Activated T-cell treated with anti-CD3 and anti-CD28 coated beads, Interleukin-2, amount 50 U/mL, for 4 hours (primary cell): ENCODE data around the gene GRB7. TPM values are rescaled to one million over a fixed set of nuclear protein-coding genes. Genes with fewer than 3 reads are reported as not detected.

Experiments
- ATAC-seq, 2 donors: fragments of 200-7000 bp; cut with Tn5 transposase; one replicate each; pipeline ENCODE4 v1.10.0; 2021
- DNase-seq: peaks from one replicate; pipeline ENCODE4 v3.0.0-alpha.2; 2020
- H3K27me3 Mint-ChIP-seq: one replicate; pipeline ENCODE4 v1.8.0; 2021; ENCODE audit warnings: low read depth, mixed read lengths
- H3K36me3 Mint-ChIP-seq: one replicate; pipeline ENCODE4 v1.8.0; 2022; ENCODE audit warnings: mixed read lengths; ENCODE audit not compliant: insufficient read depth
- H3K4me1 Mint-ChIP-seq: one replicate; pipeline ENCODE4 v1.8.0; 2021; ENCODE audit warnings: low read depth, mixed read lengths
- H3K4me3 Mint-ChIP-seq: one replicate; pipeline ENCODE4 v1.8.0; 2021; ENCODE audit warnings: mild to moderate bottlenecking, moderate library complexity, mixed read lengths
- H3K9me3 Mint-ChIP-seq: one replicate; pipeline ENCODE4 v1.8.0; 2021; ENCODE audit warnings: mixed read lengths
- total RNA-seq, 3 donors: library from RNA; stranded (reverse); gene quantifications; one replicate each; pipeline ENCODE4 v1.2.1, GENCODE V29; 2021

The GRB7 gene
- total RNA-seq, 3 donors from 2014 or later: 0.43 to 0.73 (median 0.47) TPM

GRCh38 chr17:39775031-39775430, 37.3 kb downstream of the GRB7 start:
- Mint-ChIP-seq H3K27me3 (no peaks in the 10 kb centered on the region), H3K4me1 (peaks cover 87% of the 10 kb centered on the region), H3K9me3 (no peaks in the 10 kb centered on the region), H3K36me3 (peaks cover 50% of the 10 kb centered on the region), H3K4me3 (peak overlapping the region; percentile 87)
- DNase-seq (no peak), ATAC-seq (peak; percentile 1 to 11)

- DNase-seq (no peak), ATAC-seq (peak; percentile 46 to 48)
- Mint-ChIP-seq H3K36me3 (peaks cover 50% of the 10 kb centered on the region), H3K4me1 (peaks cover 84% of the 10 kb centered on the region), H3K9me3 (no peaks in the 10 kb centered on the region), H3K27me3 (no peaks in the 10 kb centered on the region), H3K4me3 (peak overlapping the region; percentile 87)
Measured at GRCh38 chr17:39776252-39776651, 38.5 kb downstream of the GRB7 start.

GRCh38 chr17:39777534-39778365, 40.0 kb downstream of the GRB7 start:
- H3K4me3 Mint-ChIP-seq: peak overlapping the region; percentile 87
- H3K4me1 Mint-ChIP-seq: peaks cover 84% of the 10 kb centered on the region
- peaks cover 49% of the 10 kb centered on the region for H3K36me3 Mint-ChIP-seq
- peak; percentile 79 to 84 for ATAC-seq
- H3K9me3 Mint-ChIP-seq: no peaks in the 10 kb centered on the region
- no peaks in the 10 kb centered on the region for H3K27me3 Mint-ChIP-seq
- no peak for DNase-seq

- H3K4me3 Mint-ChIP-seq: no peak overlapping the region
- DNase-seq (no peak), ATAC-seq (no peak)
- no peaks in the 10 kb centered on the region for H3K27me3 Mint-ChIP-seq
- H3K4me1 Mint-ChIP-seq: peaks cover 76% of the 10 kb centered on the region
- peaks cover 47% of the 10 kb centered on the region for H3K36me3 Mint-ChIP-seq
- H3K9me3 Mint-ChIP-seq: no peaks in the 10 kb centered on the region
Measured at GRCh38 chr17:39781031-39781860, 43.5 kb downstream of the GRB7 start.

GRCh38 chr17:39781861-39782213, 44.1 kb downstream of the GRB7 start:
- Mint-ChIP-seq H3K9me3 (no peaks in the 10 kb centered on the region), H3K36me3 (peaks cover 44% of the 10 kb centered on the region), H3K4me1 (peaks cover 72% of the 10 kb centered on the region), H3K27me3 (no peaks in the 10 kb centered on the region), H3K4me3 (no peak overlapping the region)
- no peak for ATAC-seq
- DNase-seq: no peak

GRCh38 chr17:39782481-39782880, 44.7 kb downstream of the GRB7 start:
- DNase-seq (no peak), ATAC-seq (no peak)
- H3K9me3 Mint-ChIP-seq: no peaks in the 10 kb centered on the region
- H3K4me1 Mint-ChIP-seq: peaks cover 75% of the 10 kb centered on the region
- peaks cover 49% of the 10 kb centered on the region for H3K36me3 Mint-ChIP-seq
- H3K27me3 Mint-ChIP-seq: no peaks in the 10 kb centered on the region
- H3K4me3 Mint-ChIP-seq: no peak overlapping the region

GRCh38 chr17:39782980-39783379, 45.2 kb downstream of the GRB7 start:
- Mint-ChIP-seq H3K9me3 (no peaks in the 10 kb centered on the region), H3K4me1 (peaks cover 75% of the 10 kb centered on the region), H3K27me3 (no peaks in the 10 kb centered on the region), H3K4me3 (peak overlapping the region; percentile 14), H3K36me3 (peaks cover 51% of the 10 kb centered on the region)
- DNase-seq (no peak), ATAC-seq (no peak)

GRCh38 chr17:39787041-39787440, 49.3 kb downstream of the GRB7 start:
- no peak for ATAC-seq
- Mint-ChIP-seq H3K36me3 (peaks cover 53% of the 10 kb centered on the region), H3K9me3 (no peaks in the 10 kb centered on the region), H3K4me1 (peaks cover 70% of the 10 kb centered on the region), H3K27me3 (no peaks in the 10 kb centered on the region), H3K4me3 (no peak overlapping the region)
- no peak for DNase-seq

GRCh38 chr17:39787743-39788484, 50.2 kb downstream of the GRB7 start:
- Mint-ChIP-seq H3K9me3 (no peaks in the 10 kb centered on the region), H3K4me1 (peaks cover 70% of the 10 kb centered on the region), H3K4me3 (no peak overlapping the region), H3K36me3 (peaks cover 51% of the 10 kb centered on the region), H3K27me3 (no peaks in the 10 kb centered on the region)
- no peak for DNase-seq
- no peak for ATAC-seq

GRCh38 chr17:39791111-39791992, 53.6 kb downstream of the GRB7 start:
- peaks cover 37% of the 10 kb centered on the region for H3K36me3 Mint-ChIP-seq
- H3K4me1 Mint-ChIP-seq: peaks cover 72% of the 10 kb centered on the region
- no peaks in the 10 kb centered on the region for H3K9me3 Mint-ChIP-seq
- H3K27me3 Mint-ChIP-seq: no peaks in the 10 kb centered on the region
- DNase-seq (no peak), ATAC-seq (peak; percentile 83 to 84)
- peak overlapping the region; percentile 27 for H3K4me3 Mint-ChIP-seq

GRCh38 chr17:39792526-39793221, 54.9 kb downstream of the GRB7 start:
- DNase-seq (no peak), ATAC-seq (peak; percentile 64 to 68)
- Mint-ChIP-seq H3K27me3 (no peaks in the 10 kb centered on the region), H3K4me3 (peak overlapping the region; percentile 50), H3K4me1 (peaks cover 69% of the 10 kb centered on the region), H3K9me3 (no peaks in the 10 kb centered on the region), H3K36me3 (peaks cover 34% of the 10 kb centered on the region)

- ATAC-seq (no peak), DNase-seq (no peak)
- H3K36me3 Mint-ChIP-seq: peaks cover 32% of the 10 kb centered on the region
- H3K4me1 Mint-ChIP-seq: peaks cover 70% of the 10 kb centered on the region
- H3K4me3 Mint-ChIP-seq: peak overlapping the region; percentile 50
- H3K9me3 Mint-ChIP-seq: no peaks in the 10 kb centered on the region
- no peaks in the 10 kb centered on the region for H3K27me3 Mint-ChIP-seq
Measured at GRCh38 chr17:39793301-39793872, 55.6 kb downstream of the GRB7 start.
